Thyroid gland (tissue), 4 donors: ENCODE results near the gene RERG. TPM values are rescaled to one million over a fixed set of nuclear protein-coding genes. Genes with fewer than 3 reads are reported as not detected.

Experiments used
- DNase-seq, 2 donors: peaks; one replicate each; pipeline ENCODE4 v3.0.0-alpha.2; 2019
- H3K27ac ChIP-seq, 3 donors: fragments of 200-600 bp; sonication (generic); 1 replicate in 2 of 3; 2 replicates in 1 of 3; pipeline ENCODE4 v1.5.1; 2016 to 2019; ENCODE audit warnings: mild to moderate bottlenecking in 1 of 3, moderate library complexity in 1 of 3
- H3K27me3 ChIP-seq: fragments of 200-600 bp; sonication (generic); one replicate; pipeline ENCODE4 v1.5.1; 2019
- H3K36me3 ChIP-seq, 2 donors: fragments of 200-600 bp; sonication (generic); one replicate each; pipeline ENCODE4 v1.5.1; 2016 to 2019
- H3K4me1 ChIP-seq, 2 donors: fragments of 200-600 bp; sonication (generic); one replicate each; pipeline ENCODE4 v1.5.1; 2017 to 2019
- H3K4me3 ChIP-seq, 3 donors: fragments of 200-600 bp; sonication (generic); replicated peaks in 1 of 3; 1 replicate in 2 of 3; 2 replicates in 1 of 3; pipeline ENCODE4 v1.5.1; 2016; ENCODE audit warnings: mild to moderate bottlenecking in 1 of 3
- H3K9me3 ChIP-seq: fragments of 200-600 bp; sonication (generic); one replicate; pipeline ENCODE4 v1.5.1; 2017
- POLR2A ChIP-seq, 2 donors: fragments of 450-650 bp; IDR thresholded peaks; one replicate each; pipeline ENCODE4 v1.6.1; 2017; ENCODE audit warnings: antibody characterized with exemption in 2 of 2, mild to moderate bottlenecking in 2 of 2, moderate library complexity in 1 of 2
- WGBS, 2 donors: methylation state at CpG; one replicate each; pipeline ENCODE4 v1.1.5; 2017; 5-methylcytosine and 5-hydroxymethylcytosine counted together
- intact Hi-C: fragments of 100-400 bp; cut with DNase I; formaldehyde crosslinking; loops from one replicate; pipeline ENCODE4 v1.15.1; 2023
- total RNA-seq, 4 donors: library from RNA; depleted of rRNA; stranded (reverse); fragments of >200 nt; gene quantifications; one replicate each; pipeline ENCODE4 v1.2.3, GENCODE V29; 2016
- TF ChIP-seq, protein P1 (sequence below), 6 experiments: fragments of 200-600 bp in 3 of 6; fragments of 450-650 bp in 3 of 6; sonication (generic) in 3 of 6; IDR thresholded peaks; one replicate each; pipeline ENCODE4 v1.5.1; 2016 to 2019; ENCODE audit warnings: antibody characterized with exemption in 6 of 6, mild to moderate bottlenecking in 2 of 6, inconsistent platforms in 1 of 6, moderate library complexity in 1 of 6

The RERG gene
- total RNA-seq, 4 donors from 2014 or later, result 2.7 to 13.2 (median 4.9) TPM

- H3K4me1 ChIP-seq, result no peaks in the 10 kb centered on the region
- no peak for TF ChIP-seq POLR2A (IDR thresholded peaks at IDR 0.05)
- TF ChIP-seq, protein P1, sequence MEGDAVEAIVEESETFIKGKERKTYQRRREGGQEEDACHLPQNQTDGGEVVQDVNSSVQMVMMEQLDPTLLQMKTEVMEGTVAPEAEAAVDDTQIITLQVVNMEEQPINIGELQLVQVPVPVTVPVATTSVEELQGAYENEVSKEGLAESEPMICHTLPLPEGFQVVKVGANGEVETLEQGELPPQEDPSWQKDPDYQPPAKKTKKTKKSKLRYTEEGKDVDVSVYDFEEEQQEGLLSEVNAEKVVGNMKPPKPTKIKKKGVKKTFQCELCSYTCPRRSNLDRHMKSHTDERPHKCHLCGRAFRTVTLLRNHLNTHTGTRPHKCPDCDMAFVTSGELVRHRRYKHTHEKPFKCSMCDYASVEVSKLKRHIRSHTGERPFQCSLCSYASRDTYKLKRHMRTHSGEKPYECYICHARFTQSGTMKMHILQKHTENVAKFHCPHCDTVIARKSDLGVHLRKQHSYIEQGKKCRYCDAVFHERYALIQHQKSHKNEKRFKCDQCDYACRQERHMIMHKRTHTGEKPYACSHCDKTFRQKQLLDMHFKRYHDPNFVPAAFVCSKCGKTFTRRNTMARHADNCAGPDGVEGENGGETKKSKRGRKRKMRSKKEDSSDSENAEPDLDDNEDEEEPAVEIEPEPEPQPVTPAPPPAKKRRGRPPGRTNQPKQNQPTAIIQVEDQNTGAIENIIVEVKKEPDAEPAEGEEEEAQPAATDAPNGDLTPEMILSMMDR (IDR thresholded peaks at IDR 0.05), result no peak
- H3K27me3 ChIP-seq, result no peaks in the 10 kb centered on the region
- no peak overlapping the region for H3K27ac ChIP-seq
- H3K9me3 ChIP-seq, result no peaks in the 10 kb centered on the region
- no peaks in the 10 kb centered on the region for H3K36me3 ChIP-seq
- 81 to 84% methylated on average over 3 of the region's 3 CpGs for WGBS, 2 donors
- intact Hi-C loops, result loop anchor here (10.0 kb wide), 2 partner anchors 61 to 111 kb away; no protein-coding TSS in a partner anchor
- DNase-seq, result no peak
- no peak overlapping the region for H3K4me3 ChIP-seq
Measured at GRCh38 chr12:15154103-15154502, 67.1 kb downstream of the RERG start.

- no peak for TF ChIP-seq POLR2A (IDR thresholded peaks at IDR 0.05)
- TF ChIP-seq, protein P1 (IDR thresholded peaks at IDR 0.05), result no peak
- Histone ChIP-seq H3K27me3 (no peaks in the 10 kb centered on the region), H3K27ac (peak overlapping the region in 1 of 3 donors; percentile 5), H3K4me1 (no peaks in the 10 kb centered on the region), H3K36me3 (no peaks in the 10 kb centered on the region), H3K4me3 (no peak overlapping the region), H3K9me3 (no peaks in the 10 kb centered on the region)
- WGBS, 2 donors, result 66 to 91% methylated on average over 2 of the region's 2 CpGs
- intact Hi-C loops, result loop anchor here (10.0 kb wide), 2 partner anchors 62 to 112 kb away; no protein-coding TSS in a partner anchor
- no peak for DNase-seq
Measured at GRCh38 chr12:15152868-15153267, 68.3 kb downstream of the RERG start.

- H3K9me3 ChIP-seq, result no peaks in the 10 kb centered on the region
- H3K27me3 ChIP-seq, result no peaks in the 10 kb centered on the region
- H3K4me1 ChIP-seq, result no peaks in the 10 kb centered on the region
- no peak overlapping the region for H3K27ac ChIP-seq
- DNase-seq, result no peak
- 76 to 83% methylated on average over 1 of the region's 1 CpG for WGBS, 2 donors
- intact Hi-C loops, result loop anchor here (10.0 kb wide), 2 partner anchors 62 to 112 kb away; no protein-coding TSS in a partner anchor
- no peaks in the 10 kb centered on the region for H3K36me3 ChIP-seq
- TF ChIP-seq, protein P1 (IDR thresholded peaks at IDR 0.05), result no peak
- TF ChIP-seq POLR2A (IDR thresholded peaks at IDR 0.05), result no peak
- no peak overlapping the region for H3K4me3 ChIP-seq
Measured at GRCh38 chr12:15152456-15152855, 68.8 kb downstream of the RERG start.

GRCh38 chr12:15151161-15152091 is 69.8 kb downstream of the RERG start:
- no peaks in the 10 kb centered on the region for H3K27me3 ChIP-seq
- H3K9me3 ChIP-seq, result no peaks in the 10 kb centered on the region
- H3K36me3 ChIP-seq, result no peaks in the 10 kb centered on the region
- H3K27ac ChIP-seq, result no peak overlapping the region
- TF ChIP-seq POLR2A (IDR thresholded peaks at IDR 0.05), result no peak
- TF ChIP-seq, protein P1 (IDR thresholded peaks at IDR 0.05), result peak in 4 of 6 experiments; percentile 7 to 59 (median 51)
- H3K4me3 ChIP-seq, result no peak overlapping the region
- no peaks in the 10 kb centered on the region for H3K4me1 ChIP-seq
- DNase-seq, result no peak
- intact Hi-C loops, result loop anchor here (10.0 kb wide), 2 partner anchors 63 to 113 kb away; no protein-coding TSS in a partner anchor
- WGBS, 2 donors, result 57 to 63% methylated on average over 5 of the region's 5 CpGs

GRCh38 chr12:15146585-15146984 is 74.6 kb downstream of the RERG start:
- no peaks in the 10 kb centered on the region for H3K4me1 ChIP-seq
- no peak overlapping the region for H3K27ac ChIP-seq
- H3K4me3 ChIP-seq, result no peak overlapping the region
- H3K9me3 ChIP-seq, result no peaks in the 10 kb centered on the region
- intact Hi-C loops, result no loop called here
- TF ChIP-seq POLR2A (IDR thresholded peaks at IDR 0.05), result no peak
- TF ChIP-seq, protein P1 (IDR thresholded peaks at IDR 0.05), result no peak
- WGBS, 2 donors, result 51 to 52% methylated on average over 3 of the region's 3 CpGs
- DNase-seq, result no peak
- H3K36me3 ChIP-seq, result no peaks in the 10 kb centered on the region
- H3K27me3 ChIP-seq, result no peaks in the 10 kb centered on the region
